IPS-18a (cell line): Measurements from ENCODE around the gene LEPR.
"Not testable (repeated sequence)": the region's sequence is repeated elsewhere in the genome, so short reads cannot be mapped to it uniquely, and the experiment has no call there.

Experiments used
- H3K27ac ChIP-seq: one replicate; pipeline ENCODE4 v1.5.1; 2013; ENCODE audit warnings: low read length
- H3K27me3 ChIP-seq: one replicate; pipeline ENCODE4 v1.6.1; 2013; ENCODE audit warnings: mild to moderate bottlenecking, low read length; ENCODE audit not compliant: control insufficient read depth, insufficient read depth
- H3K36me3 ChIP-seq: one replicate; pipeline ENCODE4 v1.6.1; 2013; ENCODE audit warnings: low read depth, low read length; ENCODE audit not compliant: control insufficient read depth
- H3K4me1 ChIP-seq: one replicate; pipeline ENCODE4 v1.6.1; 2013; ENCODE audit warnings: low read depth, low read length; ENCODE audit not compliant: control insufficient read depth
- H3K4me3 ChIP-seq: one replicate; pipeline ENCODE4 v1.5.1; 2013; ENCODE audit warnings: low read length
- H3K9ac ChIP-seq: one replicate; pipeline ENCODE4 v1.6.1; 2013; ENCODE audit warnings: mild to moderate bottlenecking, low read length, moderate library complexity
- H3K9me3 ChIP-seq: one replicate; pipeline ENCODE4 v1.6.1; 2013; ENCODE audit warnings: low read depth, low read length; ENCODE audit not compliant: control insufficient read depth

LEPR gene

GRCh38 chr1:65441464-65441863 lies 21.0 kb downstream of the LEPR start:
- no peaks in the 10 kb centered on the region for H3K27me3 ChIP-seq
- no peak overlapping the region for H3K9ac ChIP-seq
- H3K36me3 ChIP-seq: no peaks in the 10 kb centered on the region
- H3K27ac ChIP-seq: no peak overlapping the region
- H3K4me1 ChIP-seq: peaks cover 21% of the 10 kb centered on the region
- no peak overlapping the region for H3K4me3 ChIP-seq
- H3K9me3 ChIP-seq: no peaks in the 10 kb centered on the region

- H3K4me3 ChIP-seq: no peak overlapping the region
- no peak overlapping the region for H3K27ac ChIP-seq
- H3K9ac ChIP-seq: no peak overlapping the region
- no peaks in the 10 kb centered on the region for H3K36me3 ChIP-seq
- no peaks in the 10 kb centered on the region for H3K27me3 ChIP-seq
- no peaks in the 10 kb centered on the region for H3K9me3 ChIP-seq
- peaks cover 21% of the 10 kb centered on the region for H3K4me1 ChIP-seq
These were observed 22.0 kb downstream of the LEPR start for GRCh38 chr1:65442442-65442841.

- Histone ChIP-seq H3K4me3 (no peak overlapping the region), H3K9ac (no peak overlapping the region), H3K36me3 (no peaks in the 10 kb centered on the region), H3K27ac (no peak overlapping the region), H3K9me3 (no peaks in the 10 kb centered on the region), H3K27me3 (no peaks in the 10 kb centered on the region), H3K4me1 (peaks cover 21% of the 10 kb centered on the region)
These were observed 23.2 kb downstream of the LEPR start for GRCh38 chr1:65443647-65444046.

- Histone ChIP-seq H3K9me3 (no peaks in the 10 kb centered on the region), H3K9ac (no peak overlapping the region), H3K4me1 (peaks cover 21% of the 10 kb centered on the region), H3K36me3 (no peaks in the 10 kb centered on the region), H3K27ac (no peak overlapping the region), H3K27me3 (no peaks in the 10 kb centered on the region), H3K4me3 (no peak overlapping the region)
These were observed 23.7 kb downstream of the LEPR start for GRCh38 chr1:65444128-65444640.

GRCh38 chr1:65445837-65446236 lies 25.4 kb downstream of the LEPR start:
- H3K9ac ChIP-seq: no peak overlapping the region
- H3K27me3 ChIP-seq: no peaks in the 10 kb centered on the region
- H3K4me3 ChIP-seq: no peak overlapping the region
- no peaks in the 10 kb centered on the region for H3K36me3 ChIP-seq
- no peak overlapping the region for H3K27ac ChIP-seq
- H3K9me3 ChIP-seq: no peaks in the 10 kb centered on the region
- peaks cover 20% of the 10 kb centered on the region for H3K4me1 ChIP-seq

GRCh38 chr1:65449214-65449823 lies 28.9 kb downstream of the LEPR start:
- Histone ChIP-seq H3K27ac (no peak overlapping the region), H3K27me3 (no peaks in the 10 kb centered on the region), H3K9me3 (no peaks in the 10 kb centered on the region), H3K4me1 (peaks cover 11% of the 10 kb centered on the region), H3K4me3 (no peak overlapping the region), H3K36me3 (no peaks in the 10 kb centered on the region), H3K9ac (no peak overlapping the region)

- not testable (repeated sequence) for H3K9ac ChIP-seq, H3K27ac ChIP-seq, H3K9me3 ChIP-seq, H3K4me3 ChIP-seq, H3K27me3 ChIP-seq, H3K36me3 ChIP-seq, H3K4me1 ChIP-seq
These were observed 35.2 kb downstream of the LEPR start for GRCh38 chr1:65455678-65456077.

GRCh38 chr1:65456481-65456880 lies 36.0 kb downstream of the LEPR start:
- H3K4me3 ChIP-seq: no peak overlapping the region
- peaks cover 6% of the 10 kb centered on the region for H3K4me1 ChIP-seq
- no peaks in the 10 kb centered on the region for H3K27me3 ChIP-seq
- no peak overlapping the region for H3K9ac ChIP-seq
- H3K9me3 ChIP-seq: peaks cover 4% of the 10 kb centered on the region
- no peaks in the 10 kb centered on the region for H3K36me3 ChIP-seq
- no peak overlapping the region for H3K27ac ChIP-seq

GRCh38 chr1:65457868-65458267 lies 37.4 kb downstream of the LEPR start:
- H3K9ac ChIP-seq: no peak overlapping the region
- no peak overlapping the region for H3K4me3 ChIP-seq
- peaks cover 4% of the 10 kb centered on the region for H3K9me3 ChIP-seq
- peaks cover 6% of the 10 kb centered on the region for H3K4me1 ChIP-seq
- no peaks in the 10 kb centered on the region for H3K27me3 ChIP-seq
- no peaks in the 10 kb centered on the region for H3K36me3 ChIP-seq
- H3K27ac ChIP-seq: no peak overlapping the region

- H3K9ac ChIP-seq: no peak overlapping the region
- no peak overlapping the region for H3K27ac ChIP-seq
- H3K9me3 ChIP-seq: peaks cover 4% of the 10 kb centered on the region
- no peaks in the 10 kb centered on the region for H3K27me3 ChIP-seq
- H3K4me1 ChIP-seq: peaks cover 6% of the 10 kb centered on the region
- no peaks in the 10 kb centered on the region for H3K36me3 ChIP-seq
- no peak overlapping the region for H3K4me3 ChIP-seq
These were observed 38.4 kb downstream of the LEPR start for GRCh38 chr1:65458730-65459396.

- peaks cover 4% of the 10 kb centered on the region for H3K9me3 ChIP-seq
- H3K9ac ChIP-seq: no peak overlapping the region
- peaks cover 6% of the 10 kb centered on the region for H3K4me1 ChIP-seq
These were observed 38.9 kb downstream of the LEPR start for GRCh38 chr1:65459397-65459768.

GRCh38 chr1:65465837-65466236 lies 45.4 kb downstream of the LEPR start:
- not testable (repeated sequence) for H3K27me3 ChIP-seq, H3K4me1 ChIP-seq, H3K27ac ChIP-seq, H3K36me3 ChIP-seq, H3K9ac ChIP-seq, H3K9me3 ChIP-seq, H3K4me3 ChIP-seq

More at GRCh38 chr1:65459397-65459768, 38.9 kb downstream of the LEPR start:
- Histone ChIP-seq H3K36me3 (no peaks in the 10 kb centered on the region), H3K27me3 (no peaks in the 10 kb centered on the region), H3K4me3 (no peak overlapping the region), H3K27ac (no peak overlapping the region)
